Pancreas (tissue), 10 donors: ENCODE measurements around the gene ANGPTL7. TPM values are rescaled to one million over a fixed set of nuclear protein-coding genes. Genes with fewer than 3 reads are reported as not detected.

ENCODE experiments used
- ATAC-seq, 4 donors: fragments of 200-7000 bp; cut with Tn5 transposase; one replicate each; pipeline versions ENCODE4 v1.8.0 to v1.9.1; 2020; ENCODE audit warnings: mild to moderate bottlenecking in 4 of 4, moderate library complexity in 4 of 4
- DNase-seq, 6 donors: peaks; one replicate each; pipeline ENCODE4 v3.0.0-alpha.2; 2020
- FAIRE-seq: peaks from 2 replicates; lab custom pipeline; 2012; peaks lifted over from hg19 to GRCh38; lab: Jason Lieb, UNC
- H3K27ac ChIP-seq, 4 donors: fragments of 200-600 bp; sonication (generic); 1 replicate in 3 of 4; 2 replicates in 1 of 4; pipeline versions ENCODE4 v1.5.0 to v1.8.0; 2020
- H3K27me3 ChIP-seq, 4 donors: fragments of 200-600 bp; one replicate each; pipeline ENCODE4 v1.8.0; 2021
- H3K36me3 ChIP-seq, 3 donors: fragments of 200-600 bp; sonication (generic) in 1 of 3; one replicate each; pipeline versions ENCODE4 v1.5.0 to v1.8.0; 2020 to 2021
- H3K4me1 ChIP-seq, 3 donors: fragments of 200-600 bp; one replicate each; pipeline ENCODE4 v1.8.0; 2021
- H3K4me3 ChIP-seq, 4 donors: fragments of 200-600 bp; sonication (generic) in 2 of 4; one replicate each; pipeline versions ENCODE4 v1.5.0 to v1.8.0; 2020 to 2021
- H3K9me3 ChIP-seq, 4 donors: fragments of 200-600 bp; one replicate each; pipeline ENCODE4 v1.8.0; 2021
- WGBS, 2 donors: extraction: QIAGEN DNeasy Blood & Tissue Kit; methylation state at CpG; one replicate each; pipeline ENCODE4 v1.1.7; 2013; 5-methylcytosine and 5-hydroxymethylcytosine counted together
- intact Hi-C, 3 donors: fragments of 100-400 bp; cut with DNase I; formaldehyde crosslinking; loops; one replicate each; pipeline versions ENCODE4 v1.11.1 to v1.14.2; 2022
- polyA plus RNA-seq, 2 donors: library from polyadenylated mRNA; stranded (reverse); fragments of 200-250 nt; gene quantifications; one replicate each; pipeline ENCODE4 v1.2.3, GENCODE V29; 2013
- total RNA-seq, 6 donors: library from RNA; stranded (reverse); fragmentation: NEBNext Ultra II Directional in 4 of 6; extraction: Animal tissue kit (Norgen Biotek cat#: 25700) in 4 of 6; gene quantifications; one replicate each; pipeline versions ENCODE4 v1.2.1 to v1.2.4, GENCODE V29; 2021 to 2023
- TF ChIP-seq, protein P1 (sequence below), 4 donors: fragments of 200-600 bp; sonication (generic) in 3 of 4; IDR thresholded peaks; one replicate each; pipeline versions ENCODE4 v1.5.0 to v1.8.0; 2021; ENCODE audit warnings: antibody characterized with exemption in 4 of 4
- donor health status: healthy with polysubstance abuse.
- donor health status: DM: no; HTN: no; CAD: no; lungs with moderate emphysema.
- donor health status: DM: no; HTN: no; CAD: no.
- donor health status: control.
- donor health status: control.
- donor health status: Bipolar disorder and iron deficiency.
- donor health status: DM: yes; HTN: yes; CAD: no.
- donor health status: DM: no; HTN: no; CAD: no.
- donor health status: DM: no; HTN: no; CAD: no.
- donor health status: DM: yes; HTN: yes; CAD: no.

ANGPTL7 gene
- total and polyA plus RNA-seq, 8 donors = 0.09 to 0.63 (median 0.22) TPM; not detected in 2

DNA sequence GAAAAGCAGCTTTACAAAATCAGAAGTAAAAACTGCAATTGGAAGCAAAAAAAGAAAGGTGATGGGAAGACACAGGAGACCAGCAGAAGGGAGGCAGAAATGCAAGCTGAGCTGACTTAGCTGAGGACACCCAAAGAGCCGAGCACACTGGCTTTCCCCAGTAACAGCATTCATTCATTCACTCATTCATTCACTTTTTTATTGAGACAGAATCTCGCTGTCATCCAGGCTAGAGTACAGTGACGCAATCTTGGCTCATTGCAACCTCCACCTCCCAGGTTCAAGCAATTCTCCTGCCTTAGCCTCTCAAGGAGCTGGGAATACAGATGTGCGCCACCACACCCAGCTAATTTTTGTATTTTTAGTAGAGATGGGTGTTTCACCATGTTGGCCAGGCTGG, 8.2 kb downstream of the ANGPTL7 start:
- Histone ChIP-seq H3K27me3 (no peaks in the 10 kb centered on the region), H3K36me3 (peaks cover 0 to 29% (median 8%) of the 10 kb centered on the region in 3 donors), H3K27ac (no peak overlapping the region), H3K4me1 (no peaks in the 10 kb centered on the region), H3K4me3 (no peak overlapping the region), H3K9me3 (no peaks in the 10 kb centered on the region)
- intact Hi-C loops = no loop called here
- no peak for DNase-seq
- no peak for ATAC-seq
- WGBS, 2 donors = 90% methylated on average over 4 of the region's 4 CpGs
- no peak for FAIRE-seq
- TF ChIP-seq, protein P1, sequence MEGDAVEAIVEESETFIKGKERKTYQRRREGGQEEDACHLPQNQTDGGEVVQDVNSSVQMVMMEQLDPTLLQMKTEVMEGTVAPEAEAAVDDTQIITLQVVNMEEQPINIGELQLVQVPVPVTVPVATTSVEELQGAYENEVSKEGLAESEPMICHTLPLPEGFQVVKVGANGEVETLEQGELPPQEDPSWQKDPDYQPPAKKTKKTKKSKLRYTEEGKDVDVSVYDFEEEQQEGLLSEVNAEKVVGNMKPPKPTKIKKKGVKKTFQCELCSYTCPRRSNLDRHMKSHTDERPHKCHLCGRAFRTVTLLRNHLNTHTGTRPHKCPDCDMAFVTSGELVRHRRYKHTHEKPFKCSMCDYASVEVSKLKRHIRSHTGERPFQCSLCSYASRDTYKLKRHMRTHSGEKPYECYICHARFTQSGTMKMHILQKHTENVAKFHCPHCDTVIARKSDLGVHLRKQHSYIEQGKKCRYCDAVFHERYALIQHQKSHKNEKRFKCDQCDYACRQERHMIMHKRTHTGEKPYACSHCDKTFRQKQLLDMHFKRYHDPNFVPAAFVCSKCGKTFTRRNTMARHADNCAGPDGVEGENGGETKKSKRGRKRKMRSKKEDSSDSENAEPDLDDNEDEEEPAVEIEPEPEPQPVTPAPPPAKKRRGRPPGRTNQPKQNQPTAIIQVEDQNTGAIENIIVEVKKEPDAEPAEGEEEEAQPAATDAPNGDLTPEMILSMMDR (IDR thresholded peaks at IDR 0.05) = no peak

DNA sequence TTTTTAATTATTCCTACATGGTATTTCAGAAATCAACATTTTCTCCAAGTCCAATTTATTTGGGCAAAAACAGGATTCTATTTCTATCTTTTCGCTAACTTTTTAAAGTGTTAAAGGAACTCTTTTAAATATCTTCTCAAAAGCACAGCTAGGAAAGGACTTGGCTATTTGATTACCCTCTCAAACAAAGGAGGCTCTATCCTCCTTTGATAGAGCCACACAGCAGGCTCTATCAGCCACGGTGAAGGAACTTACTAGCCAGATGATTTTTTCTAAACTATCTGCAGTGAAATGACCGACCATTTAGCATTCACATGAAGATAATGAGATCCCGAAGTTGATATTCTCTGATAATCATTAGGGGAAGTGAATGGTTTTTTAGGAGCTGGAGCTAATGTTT, 9.1 kb downstream of the ANGPTL7 start:
- FAIRE-seq (no peak), DNase-seq (no peak), ATAC-seq (no peak)
- H3K36me3 ChIP-seq = peaks cover 0 to 29% (median 8%) of the 10 kb centered on the region in 3 donors
- intact Hi-C loops = no loop called here
- WGBS, 2 donors = 77 to 79% methylated on average over 4 of the region's 4 CpGs
- no peaks in the 10 kb centered on the region for H3K9me3 ChIP-seq
- no peak overlapping the region for H3K4me3 ChIP-seq
- TF ChIP-seq, protein P1 (IDR thresholded peaks at IDR 0.05) = no peak
- H3K4me1 ChIP-seq = no peaks in the 10 kb centered on the region
- H3K27ac ChIP-seq = no peak overlapping the region
- H3K27me3 ChIP-seq = no peaks in the 10 kb centered on the region

DNA sequence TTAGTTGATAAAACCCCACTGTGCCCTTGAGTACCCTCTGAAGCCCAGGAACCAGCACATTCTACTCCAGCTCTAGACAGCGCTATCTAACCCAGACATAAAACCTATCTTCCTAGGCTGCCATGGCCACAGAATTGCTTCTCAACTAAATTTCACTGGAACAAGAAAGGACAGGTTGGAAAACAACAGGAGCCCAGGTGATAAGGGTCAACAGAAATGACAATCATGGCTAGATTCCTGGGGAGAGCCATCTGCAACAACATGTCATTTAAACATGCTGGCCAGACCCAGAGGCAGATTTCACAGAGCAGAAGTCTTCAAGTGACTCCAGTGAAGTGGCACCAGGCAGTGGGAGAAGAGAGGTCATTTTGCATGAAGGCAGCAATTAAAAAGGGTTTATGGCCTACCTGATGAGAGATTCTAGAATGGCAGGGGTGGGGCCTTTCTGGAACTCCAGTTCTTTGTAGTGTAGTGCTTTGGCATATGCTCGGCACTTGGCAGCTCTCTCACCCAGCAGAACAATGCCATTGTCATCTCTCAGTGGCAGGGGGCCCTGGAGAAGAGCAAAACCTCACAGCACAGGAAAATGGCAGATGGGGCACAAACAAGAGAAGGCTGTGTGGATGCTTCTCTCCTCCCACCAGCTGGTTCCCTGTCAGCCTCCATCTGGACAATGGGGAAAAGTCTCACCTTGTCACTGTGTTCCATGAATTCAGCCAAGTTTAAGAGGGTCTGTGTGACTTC, 9.9 kb downstream of the ANGPTL7 start:
- Histone ChIP-seq H3K36me3 (peaks cover under 1 to 36% (median 13%) of the 10 kb centered on the region in 3 donors), H3K4me3 (no peak overlapping the region), H3K27me3 (no peaks in the 10 kb centered on the region), H3K4me1 (no peaks in the 10 kb centered on the region), H3K27ac (no peak overlapping the region), H3K9me3 (no peaks in the 10 kb centered on the region)
- FAIRE-seq (no peak), DNase-seq (no peak), ATAC-seq (no peak)
- 94 to 95% methylated on average over 2 of the region's 2 CpGs for WGBS, 2 donors
- TF ChIP-seq, protein P1 (IDR thresholded peaks at IDR 0.05) = no peak
- intact Hi-C loops = no loop called here

DNA sequence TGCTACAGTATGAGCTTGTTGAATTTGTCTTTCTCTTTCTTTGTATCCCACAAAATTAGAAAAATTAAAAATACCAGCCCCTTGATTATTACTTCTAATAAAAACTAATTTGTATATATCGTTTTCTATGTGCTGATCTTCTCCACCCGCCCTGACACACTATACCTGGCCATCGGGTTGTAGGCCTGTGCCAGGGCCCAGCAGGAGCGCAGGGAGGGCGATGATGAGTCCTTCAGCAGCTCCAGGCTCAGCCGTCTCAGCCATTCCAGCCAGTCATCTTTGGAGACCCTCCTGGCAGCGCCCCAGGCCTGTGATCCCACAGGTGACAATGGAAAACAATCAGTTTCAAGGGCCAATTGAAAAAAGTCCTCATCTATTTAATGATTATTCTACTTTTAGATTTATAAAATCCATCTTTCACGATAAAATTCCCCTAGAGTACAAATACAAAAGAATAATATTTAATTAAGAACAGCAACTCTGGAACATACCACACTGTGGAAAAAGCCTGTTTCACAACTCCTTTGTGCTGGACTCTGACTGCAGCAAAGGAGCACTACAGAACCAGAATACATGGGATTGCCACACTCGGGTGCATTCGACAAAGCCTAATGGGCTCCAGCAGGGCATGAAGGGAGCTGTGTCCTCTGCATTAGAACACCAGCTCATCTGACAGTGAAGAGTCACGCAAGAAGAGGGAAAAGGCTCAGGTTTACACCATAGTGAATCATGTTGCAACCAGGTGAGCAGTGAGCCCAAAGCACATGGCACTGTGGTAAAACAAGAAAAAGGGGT, 15.4 kb downstream of the ANGPTL7 start:
- 91 to 92% methylated on average over 11 of the region's 11 CpGs for WGBS, 2 donors
- DNase-seq (no peak), ATAC-seq (no peak), FAIRE-seq (no peak)
- Histone ChIP-seq H3K4me1 (no peaks in the 10 kb centered on the region), H3K27ac (no peak overlapping the region), H3K27me3 (no peaks in the 10 kb centered on the region), H3K4me3 (no peak overlapping the region), H3K36me3 (peaks cover 3 to 39% (median 8%) of the 10 kb centered on the region in 3 donors), H3K9me3 (no peaks in the 10 kb centered on the region)
- TF ChIP-seq, protein P1 (IDR thresholded peaks at IDR 0.05) = no peak
- intact Hi-C loops = no loop called here
